ENCODE measurements around the gene SLC7A5.

SLC7A5 gene

DNA sequence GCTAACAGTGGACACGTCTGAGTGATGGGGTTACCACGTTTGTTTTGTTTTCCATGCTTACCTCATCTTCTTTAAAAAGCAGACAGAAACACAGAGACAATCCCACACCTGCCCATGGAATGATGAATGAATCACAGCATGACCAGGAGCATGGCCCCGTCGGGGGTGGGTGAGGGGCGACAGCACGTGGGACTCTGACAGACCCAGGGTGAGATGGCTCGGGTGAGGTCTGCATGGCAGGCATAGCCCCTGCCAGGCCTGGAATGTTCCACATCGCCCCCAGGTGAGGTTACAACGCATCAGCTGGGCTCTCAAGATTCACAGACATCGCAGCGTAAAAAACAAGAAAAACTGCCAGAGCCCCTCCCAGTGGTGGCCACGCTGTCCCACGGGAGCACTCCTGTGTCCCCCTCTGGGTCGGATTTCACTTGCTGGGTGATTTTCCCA lies 18.1 kb downstream of the SLC7A5 start:
- no peak for TF ChIP-seq POLR2AphosphoS5 (IDR thresholded peaks at IDR 0.05; ENCODE audit: low read depth, low read length)
- TF ChIP-seq, protein P1, sequence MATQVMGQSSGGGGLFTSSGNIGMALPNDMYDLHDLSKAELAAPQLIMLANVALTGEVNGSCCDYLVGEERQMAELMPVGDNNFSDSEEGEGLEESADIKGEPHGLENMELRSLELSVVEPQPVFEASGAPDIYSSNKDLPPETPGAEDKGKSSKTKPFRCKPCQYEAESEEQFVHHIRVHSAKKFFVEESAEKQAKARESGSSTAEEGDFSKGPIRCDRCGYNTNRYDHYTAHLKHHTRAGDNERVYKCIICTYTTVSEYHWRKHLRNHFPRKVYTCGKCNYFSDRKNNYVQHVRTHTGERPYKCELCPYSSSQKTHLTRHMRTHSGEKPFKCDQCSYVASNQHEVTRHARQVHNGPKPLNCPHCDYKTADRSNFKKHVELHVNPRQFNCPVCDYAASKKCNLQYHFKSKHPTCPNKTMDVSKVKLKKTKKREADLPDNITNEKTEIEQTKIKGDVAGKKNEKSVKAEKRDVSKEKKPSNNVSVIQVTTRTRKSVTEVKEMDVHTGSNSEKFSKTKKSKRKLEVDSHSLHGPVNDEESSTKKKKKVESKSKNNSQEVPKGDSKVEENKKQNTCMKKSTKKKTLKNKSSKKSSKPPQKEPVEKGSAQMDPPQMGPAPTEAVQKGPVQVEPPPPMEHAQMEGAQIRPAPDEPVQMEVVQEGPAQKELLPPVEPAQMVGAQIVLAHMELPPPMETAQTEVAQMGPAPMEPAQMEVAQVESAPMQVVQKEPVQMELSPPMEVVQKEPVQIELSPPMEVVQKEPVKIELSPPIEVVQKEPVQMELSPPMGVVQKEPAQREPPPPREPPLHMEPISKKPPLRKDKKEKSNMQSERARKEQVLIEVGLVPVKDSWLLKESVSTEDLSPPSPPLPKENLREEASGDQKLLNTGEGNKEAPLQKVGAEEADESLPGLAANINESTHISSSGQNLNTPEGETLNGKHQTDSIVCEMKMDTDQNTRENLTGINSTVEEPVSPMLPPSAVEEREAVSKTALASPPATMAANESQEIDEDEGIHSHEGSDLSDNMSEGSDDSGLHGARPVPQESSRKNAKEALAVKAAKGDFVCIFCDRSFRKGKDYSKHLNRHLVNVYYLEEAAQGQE (IDR thresholded peaks at IDR 0.05; ENCODE audit: insufficient read depth in 1 of 2, low read depth in 2 of 2, low read length in 2 of 2), result no peak
- no peak for TF ChIP-seq SIN3A (IDR thresholded peaks at IDR 0.05; ENCODE audit: borderline replicate concordance, insufficient read depth, low read length)
- no peak for TF ChIP-seq TAF1 (IDR thresholded peaks at IDR 0.05; ENCODE audit: borderline replicate concordance, insufficient read depth, low read length)
- TF ChIP-seq FOXP2 (optimal IDR thresholded peaks at IDR 0.05; ENCODE audit: borderline replicate concordance, extremely low read depth, extremely low read length, insufficient read depth), result no peak

DNA sequence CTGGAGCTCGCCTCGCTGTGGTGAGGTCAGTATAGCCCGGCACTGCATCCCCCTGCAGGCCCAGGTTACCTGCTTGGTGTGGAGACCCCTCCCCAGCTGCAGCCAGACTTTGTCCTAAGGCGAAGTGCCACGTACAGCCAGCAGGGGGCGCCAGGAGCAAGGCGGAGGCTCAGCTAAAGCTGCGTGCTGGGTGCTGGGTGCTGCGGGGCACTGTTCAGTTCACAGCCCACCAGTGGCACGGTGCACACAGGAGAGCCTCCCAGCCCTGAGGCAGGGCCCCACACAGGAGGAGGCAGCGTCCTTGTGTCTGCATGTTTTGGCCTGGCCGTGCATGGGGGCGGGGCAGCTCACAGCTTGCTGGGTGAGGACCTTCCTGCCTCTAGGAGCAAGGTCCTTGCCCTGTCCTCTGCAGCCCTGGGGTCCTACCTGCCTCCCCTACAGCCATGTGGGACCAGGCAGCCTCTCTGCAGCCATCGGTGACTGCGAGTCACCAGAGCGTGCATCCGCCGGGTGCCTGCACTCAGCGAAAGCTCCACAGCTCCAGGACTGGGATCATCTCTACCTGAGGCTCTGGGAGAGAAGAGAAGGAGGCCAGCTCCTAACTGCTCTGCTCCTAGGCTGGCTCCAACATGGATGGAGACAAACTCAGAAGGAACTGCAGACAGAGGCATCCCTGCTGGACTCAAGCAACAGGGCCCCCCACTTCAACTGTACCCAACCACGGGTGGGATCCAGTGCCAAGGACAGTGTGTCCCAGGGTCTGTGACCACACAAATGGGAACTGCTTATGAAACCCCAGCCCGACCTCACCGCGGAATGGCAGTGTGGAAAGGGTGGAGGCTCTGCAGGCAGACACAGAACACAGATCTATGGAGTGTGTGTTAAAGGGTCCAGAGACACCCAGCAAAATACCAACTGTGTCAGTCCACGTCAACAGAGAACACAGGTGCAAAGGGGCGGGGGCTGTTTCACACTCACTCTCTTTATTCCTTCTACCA lies 19.0 kb downstream of the SLC7A5 start:
- TF ChIP-seq, protein P1 (IDR thresholded peaks at IDR 0.05; ENCODE audit: insufficient read depth in 1 of 2, low read depth in 2 of 2, low read length in 2 of 2), result no peak
- TF ChIP-seq FOXP2 (optimal IDR thresholded peaks at IDR 0.05; ENCODE audit: borderline replicate concordance, extremely low read depth, extremely low read length, insufficient read depth), result no peak
- TF ChIP-seq SIN3A (IDR thresholded peaks at IDR 0.05; ENCODE audit: borderline replicate concordance, insufficient read depth, low read length), result no peak
- no peak for TF ChIP-seq POLR2AphosphoS5 (IDR thresholded peaks at IDR 0.05; ENCODE audit: low read depth, low read length)
- TF ChIP-seq TAF1 (IDR thresholded peaks at IDR 0.05; ENCODE audit: borderline replicate concordance, insufficient read depth, low read length), result no peak

DNA sequence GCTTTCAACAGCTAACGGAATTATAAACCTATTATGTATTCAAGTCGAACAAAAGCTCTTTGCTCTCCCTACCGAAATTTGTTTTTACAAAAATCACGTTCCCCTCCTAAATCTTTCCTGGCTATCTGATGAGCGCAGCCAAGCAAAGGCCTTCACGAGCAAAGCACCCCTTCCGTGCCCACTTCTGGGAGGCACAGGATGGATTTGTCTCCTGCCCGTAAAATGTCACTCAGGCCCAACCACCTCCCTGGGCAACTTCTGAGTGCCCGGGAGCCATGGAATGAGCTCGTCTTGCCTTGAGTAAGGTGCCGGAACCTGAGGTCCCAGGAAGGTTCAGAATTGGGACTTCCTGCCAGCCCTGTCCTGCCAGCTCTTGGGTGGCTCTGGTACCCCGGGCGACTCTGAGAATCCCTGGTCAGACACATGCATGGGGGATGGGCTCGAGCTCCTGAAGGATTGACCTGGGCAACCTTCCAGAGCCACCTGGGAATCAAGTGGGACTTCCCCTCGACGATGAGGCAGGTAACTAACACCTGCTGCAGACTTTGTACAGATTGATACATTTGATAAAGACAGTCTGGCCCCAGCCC lies 19.8 kb downstream of the SLC7A5 start:
- TF ChIP-seq, protein P1 (IDR thresholded peaks at IDR 0.05; ENCODE audit: insufficient read depth in 1 of 2, low read depth in 2 of 2, low read length in 2 of 2), result no peak
- TF ChIP-seq POLR2AphosphoS5 (IDR thresholded peaks at IDR 0.05; ENCODE audit: low read depth, low read length) (no peak), SIN3A (IDR thresholded peaks at IDR 0.05; ENCODE audit: borderline replicate concordance, insufficient read depth, low read length) (no peak), FOXP2 (optimal IDR thresholded peaks at IDR 0.05; ENCODE audit: borderline replicate concordance, extremely low read depth, extremely low read length, insufficient read depth) (no peak), TAF1 (IDR thresholded peaks at IDR 0.05; ENCODE audit: borderline replicate concordance, insufficient read depth, low read length) (no peak)

DNA sequence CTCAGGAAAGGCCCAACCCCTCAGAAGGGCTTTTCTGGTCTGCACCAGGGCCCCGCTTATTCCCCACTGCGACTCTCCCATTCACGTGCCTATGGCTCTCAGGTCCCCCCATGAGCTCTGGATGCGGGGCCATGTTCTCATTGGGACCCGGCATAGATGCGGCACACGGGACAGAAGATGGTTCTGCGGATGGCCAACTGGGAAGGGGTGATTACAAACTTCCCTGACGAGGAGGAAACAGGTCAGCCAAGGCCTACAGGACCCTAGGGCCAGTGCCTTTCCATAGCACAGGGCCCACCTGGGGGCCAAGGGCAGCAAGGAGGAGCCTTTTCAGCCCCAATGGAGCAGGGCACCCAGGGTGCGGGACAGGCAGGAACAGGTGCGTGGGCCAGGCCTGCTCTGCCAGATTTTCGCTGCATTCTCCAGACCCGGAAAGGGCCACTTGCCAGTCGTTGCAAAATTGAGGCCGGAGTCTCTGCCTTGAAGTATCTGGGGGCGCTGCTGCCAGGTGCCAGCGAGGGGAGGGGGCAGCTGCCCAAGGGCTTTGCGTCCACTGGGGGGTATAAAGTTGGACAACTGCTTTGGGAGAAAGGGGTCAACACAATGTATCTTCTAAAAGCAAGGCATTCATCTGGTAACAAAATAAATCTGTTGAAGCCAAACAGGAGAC lies 20.5 kb downstream of the SLC7A5 start:
- TF ChIP-seq, protein P1 (IDR thresholded peaks at IDR 0.05; ENCODE audit: insufficient read depth in 1 of 2, low read depth in 2 of 2, low read length in 2 of 2), result no peak
- TF ChIP-seq FOXP2 (optimal IDR thresholded peaks at IDR 0.05; ENCODE audit: borderline replicate concordance, extremely low read depth, extremely low read length, insufficient read depth) (no peak), TAF1 (IDR thresholded peaks at IDR 0.05; ENCODE audit: borderline replicate concordance, insufficient read depth, low read length) (no peak), POLR2AphosphoS5 (IDR thresholded peaks at IDR 0.05; ENCODE audit: low read depth, low read length) (no peak), SIN3A (IDR thresholded peaks at IDR 0.05; ENCODE audit: borderline replicate concordance, insufficient read depth, low read length) (no peak)

Data from PFSK-1 (cell line).